GM12878 (cell line): ENCODE results near the gene PGGT1B. TPM values are rescaled to one million over a fixed set of nuclear protein-coding genes. Genes with fewer than 3 reads are reported as not detected.

Experiments used
- ATAC-seq: fragments of 200-7000 bp; cut with Tn5 transposase; 3 replicates; pipeline ENCODE4 v1.9.1; 2020; ENCODE audit warnings: mild to moderate bottlenecking, moderate library complexity
- BruUV-seq: library from RNA; stranded (reverse); fragments of 400-500 nt; replicated peaks from 2 replicates; lab custom pipeline; 2021; lab: Mats Ljungman, UMichigan
- CTCF ChIA-PET: fragments of 300-600 bp; sonication (Branson Sonifier 250); formaldehyde crosslinking; extraction: SDS; loops from one replicate; lab custom pipeline; 2021; ENCODE audit warnings: inconsistent platforms; lab: Yijun Ruan, JAX
- POLR2A ChIA-PET: fragments of 350-600 bp; formaldehyde crosslinking; extraction: SDS; loops from one replicate; lab custom pipeline; 2021; ENCODE audit warnings: inconsistent platforms; lab: Charles Lee
- RAD21 ChIA-PET: fragments of 300-600 bp; sonication (Branson Sonifier 250); formaldehyde crosslinking; loops from one replicate; lab custom pipeline; 2023; ENCODE audit warnings: antibody characterized with exemption; ENCODE audit not compliant: unreplicated experiment; lab: Charles Lee
- SMC1A ChIA-PET: fragments of 300-600 bp; sonication (Branson Sonifier 250); formaldehyde crosslinking; loops from one replicate; lab custom pipeline; 2023; ENCODE audit not compliant: unreplicated experiment, uncharacterized antibody; lab: Charles Lee
- DNase-seq: peaks from one replicate; pipeline ENCODE4 v3.0.0-alpha.2; 2011; ENCODE audit warnings: low read depth, low spot score
- FAIRE-seq: peaks from 3 replicates; lab custom pipeline; 2011; peaks lifted over from hg19 to GRCh38; lab: Jason Lieb, UNC
- H2AFZ ChIP-seq: 2 replicates; pipeline ENCODE4 v1.6.0; 2011; ENCODE audit warnings: low read depth, low read length, control low read depth; ENCODE audit not compliant: control insufficient read depth
- H3K27ac ChIP-seq: 2 replicates; pipeline ENCODE4 v1.5.1; 2011; ENCODE audit warnings: control low read depth; ENCODE audit not compliant: control insufficient read depth, insufficient read depth
- H3K27me3 ChIP-seq, 2 experiments: replicated peaks in 1 of 2; 2 replicates each; pipeline versions ENCODE4 v1.6.0 to v1.6.1; 2011; ENCODE audit warnings: low read length in 1 of 2; ENCODE audit not compliant: control insufficient read depth in 2 of 2, insufficient read depth in 2 of 2
- H3K36me3 ChIP-seq, 2 experiments: 2 replicates each; pipeline ENCODE4 v1.5.1; 2011; ENCODE audit warnings: low read length in 1 of 2; ENCODE audit not compliant: control insufficient read depth in 2 of 2, insufficient read depth in 2 of 2
- H3K4me1 ChIP-seq: 2 replicates; pipeline ENCODE4 v1.6.1; 2011; ENCODE audit warnings: mild to moderate bottlenecking, low read length, moderate library complexity, mixed read lengths; ENCODE audit not compliant: control insufficient read depth, insufficient read depth
- H3K4me2 ChIP-seq: 2 replicates; pipeline ENCODE4 v1.6.0; 2011; ENCODE audit warnings: control low read depth; ENCODE audit not compliant: control insufficient read depth, insufficient read depth
- H3K4me3 ChIP-seq: fragments of 200-600 bp; sonication (generic); 2 replicates; pipeline ENCODE4 v1.5.1; 2016
- H3K79me2 ChIP-seq: 2 replicates; pipeline ENCODE4 v1.6.0; 2011; ENCODE audit warnings: low read length; ENCODE audit not compliant: control insufficient read depth, insufficient read depth
- H3K9ac ChIP-seq: 2 replicates; pipeline ENCODE4 v1.8.0; 2011; ENCODE audit warnings: low read length, control low read depth, mixed read lengths; ENCODE audit not compliant: control insufficient read depth, insufficient read depth
- H3K9me3 ChIP-seq: replicated peaks from 3 replicates; pipeline ENCODE4 v1.5.1; 2011; ENCODE audit warnings: mild to moderate bottlenecking, low read length; ENCODE audit not compliant: control insufficient read depth, insufficient read depth
- H4K20me1 ChIP-seq: 2 replicates; pipeline ENCODE4 v1.6.0; 2011; ENCODE audit not compliant: control insufficient read depth, insufficient read depth
- CEBPB ChIP-seq, 2 experiments: fragments of 150-350 bp in 1 of 2; IDR thresholded peaks; 2 replicates each; pipeline ENCODE4 v1.6.1; 2012 to 2014; ENCODE audit warnings: low read depth in 2 of 2, low read length in 2 of 2, borderline replicate concordance in 1 of 2, inconsistent platforms in 1 of 2
- E2F4 ChIP-seq: IDR thresholded peaks from 2 replicates; pipeline ENCODE4 v1.6.1; 2012; ENCODE audit warnings: low read depth, low read length, improper control_type of control experiment
- EGR1 ChIP-seq, 2 experiments: IDR thresholded peaks; 1 replicate in 1 of 2; 2 replicates in 1 of 2; pipeline ENCODE4 v1.6.1; 2011 to 2012; ENCODE audit warnings: low read depth in 2 of 2, low read length in 2 of 2, borderline replicate concordance in 1 of 2, mild to moderate bottlenecking in 1 of 2, moderate library complexity in 1 of 2
- FOS ChIP-seq: IDR thresholded peaks from 3 replicates; pipeline ENCODE4 v1.6.1; 2011; ENCODE audit warnings: borderline replicate concordance; ENCODE audit not compliant: insufficient read length; ENCODE audit errors: extremely low read depth
- IKZF1 ChIP-seq: fragments of 450-650 bp; conservative IDR thresholded peaks from 2 replicates; pipeline ENCODE4 v1.6.1; 2017; ENCODE audit warnings: antibody characterized with exemption, mild to moderate bottlenecking
- JUNB ChIP-seq: IDR thresholded peaks from 2 replicates; pipeline ENCODE4 v1.6.1; 2016; ENCODE audit warnings: antibody characterized with exemption, mild to moderate bottlenecking
- MEF2B ChIP-seq: fragments of 450-650 bp; IDR thresholded peaks from 2 replicates; pipeline ENCODE4 v1.6.1; 2018; ENCODE audit warnings: mild to moderate bottlenecking, moderate library complexity; ENCODE audit not compliant: partially characterized antibody, poor library complexity, severe bottlenecking
- NR2F1 ChIP-seq: fragments of 450-650 bp; conservative IDR thresholded peaks from 2 replicates; pipeline ENCODE4 v1.6.1; 2017; ENCODE audit warnings: mild to moderate bottlenecking
- PAX8 ChIP-seq: fragments of 450-650 bp; IDR thresholded peaks from 2 replicates; pipeline ENCODE4 v1.6.1; 2017; ENCODE audit warnings: mild to moderate bottlenecking, moderate library complexity
- SIN3A ChIP-seq: IDR thresholded peaks from 2 replicates; pipeline ENCODE4 v1.6.1; 2012; ENCODE audit warnings: low read depth, low read length, improper control_type of control experiment
- ZZZ3 ChIP-seq: IDR thresholded peaks from 2 replicates; pipeline ENCODE4 v1.6.1; 2011; ENCODE audit warnings: low read depth; ENCODE audit not compliant: control insufficient read depth, insufficient read length
- WGBS: methylation state at CpG from one replicate; pipeline ENCODE4 v1.1.6; 2016; ENCODE audit warnings: low lambda C conversion rate; ENCODE audit not compliant: insufficient replicate concordance, insufficient coverage; ENCODE audit errors: missing lambda C conversion rate; 5-methylcytosine and 5-hydroxymethylcytosine counted together
- in situ Hi-C: fragments of 300-500 bp; cut with MboI; formaldehyde crosslinking; loops from 9 replicates; pipeline ENCODE4 v1.14.3; 2018; ENCODE audit warnings: mixed read lengths
- intact Hi-C: fragments of 100-400 bp; cut with micrococcal nuclease; formaldehyde crosslinking; loops from one replicate; pipeline ENCODE4 v1.14.2; 2022; ENCODE audit not compliant: unreplicated experiment
- polyA plus RNA-seq, 11 experiments: library from polyadenylated mRNA; depleted of rRNA in 4 of 11; unstranded in 6 of 11; stranded (reverse) in 5 of 11; fragments of >200 nt; fragmentation: Nextera tagmentation in 4 of 11; fragmentation: Illumina TruSeq in 1 of 11; extraction: Ambion mirVana in 4 of 11; extraction: Trizol in 1 of 11; gene quantifications; 1 replicate in 1 of 11; 2 replicates in 10 of 11; pipeline versions ENCODE4 v1.2.1 to v1.2.3, GENCODE V29; 2011 to 2016; ENCODE audit warnings: inconsistent platforms in 2 of 11, missing spikeins in 2 of 11, low read depth in 1 of 11
- total RNA-seq, 4 experiments: library from RNA; depleted of rRNA in 3 of 4; stranded (reverse); fragments of >200 nt in 3 of 4; fragmentation: Illumina TruSeq in 1 of 4; extraction: Trizol in 1 of 4; gene quantifications; 2 replicates each; pipeline versions ENCODE4 v1.2.1 to v1.2.3, GENCODE V29; 2013 to 2021

Gene PGGT1B
- total and polyA plus RNA-seq, 10 of the 15 experiments (the other 5 are each of a cell fraction or from before 2014, with no cell fraction given): 5.0 to 38.4 (median 13.9) TPM

GRCh38 chr5:115271295-115272050, 8.8 kb upstream of the PGGT1B start:
- no peak; the same call in 2 of the 3 replicates for ATAC-seq
- ChIA-PET RAD21 (interaction anchor here (1.1 kb wide), 1 partner anchor 24 kb away, joined by 3 read pairs; the partner anchor contains the start of gene CCDC112), POLR2A (no interaction called here), CTCF (interaction anchor here (1.1 kb wide), 1 partner anchor 39 kb away, joined by 3 read pairs; no protein-coding TSS in a partner anchor), SMC1A (no interaction called here)
- no peak for TF ChIP-seq JUNB
- no peak for TF ChIP-seq ZZZ3
- no peak for TF ChIP-seq EGR1 (IDR thresholded peaks at IDR 0.05; ENCODE audit: borderline replicate concordance in 1 of 2, low read depth in 2 of 2, low read length in 2 of 2)
- no peak for TF ChIP-seq CEBPB (IDR thresholded peaks at IDR 0.05; ENCODE audit: borderline replicate concordance in 1 of 2, low read depth in 2 of 2, low read length in 2 of 2)
- no peak for TF ChIP-seq MEF2B
- no peak for TF ChIP-seq IKZF1
- no peak for TF ChIP-seq FOS
- TF ChIP-seq SIN3A: no peak
- TF ChIP-seq NR2F1: no peak
- TF ChIP-seq E2F4: no peak
- no peak for TF ChIP-seq PAX8
- Histone ChIP-seq H3K36me3 (no peaks in the 10 kb centered on the region), H3K9me3 (no peaks in the 10 kb centered on the region), H3K4me3 (no peak overlapping the region), H3K9ac (no peak overlapping the region), H2AFZ (no peak overlapping the region), H3K79me2 (no peaks in the 10 kb centered on the region), H4K20me1 (no peaks in the 10 kb centered on the region), H3K27me3 (no peaks in the 10 kb centered on the region), H3K4me1 (no peaks in the 10 kb centered on the region), H3K27ac (no peak overlapping the region), H3K4me2 (no peak overlapping the region; the same call in 1 of the 2 replicates)
- in situ Hi-C loops (no loop called here), intact Hi-C loops (no loop called here)
- no peak for FAIRE-seq
- DNase-seq: no peak
- no TSS peak for BruUV-seq
- 58% methylated on average over 4 of the region's 6 CpGs for WGBS
